ENCODE measurements around the gene C11orf86.

- no peak for TF ChIP-seq POLR2A (IDR thresholded peaks at IDR 0.05; ENCODE audit: low read length)
- no peak for TF ChIP-seq GATA1 (IDR thresholded peaks at IDR 0.05; ENCODE audit: low read depth, low read length)
Observed at GRCh38 chr11:66976028-66976467, 944 bp downstream of the C11orf86 start.
